Small intestine (tissue), 7 donors: ENCODE measurements around the gene ZYG11B. TPM values are rescaled to one million over a fixed set of nuclear protein-coding genes. Genes with fewer than 3 reads are reported as not detected.
"Not testable (repeated sequence)": the region's sequence is repeated elsewhere in the genome, so short reads cannot be mapped to it uniquely, and the experiment has no call there.

Experiments used
- DNase-seq, 2 donors: peaks; one replicate each; pipeline versions ENCODE4 v3.0.0 to v3.0.0-alpha.2; 2013
- FAIRE-seq: peaks from 2 replicates; lab custom pipeline; 2012; peaks lifted over from hg19 to GRCh38; lab: Jason Lieb, UNC
- H3K27ac ChIP-seq, 3 donors: one replicate each; pipeline ENCODE4 v1.5.1; 2013; ENCODE audit warnings: low read length in 2 of 3, mild to moderate bottlenecking in 2 of 3, control low read depth in 1 of 3, inconsistent platforms in 1 of 3, low read depth in 1 of 3, moderate library complexity in 1 of 3
- H3K27me3 ChIP-seq, 3 donors: one replicate each; pipeline ENCODE4 v1.6.1; 2013; ENCODE audit warnings: low read length in 3 of 3, inconsistent platforms in 1 of 3; ENCODE audit not compliant: control insufficient read depth in 3 of 3, insufficient read depth in 3 of 3
- H3K36me3 ChIP-seq, 3 donors: one replicate each; pipeline ENCODE4 v1.6.1; 2013; ENCODE audit warnings: low read length in 3 of 3, inconsistent platforms in 1 of 3, low read depth in 1 of 3, mild to moderate bottlenecking in 1 of 3, moderate library complexity in 1 of 3; ENCODE audit not compliant: control insufficient read depth in 3 of 3, insufficient read depth in 2 of 3
- H3K4me1 ChIP-seq, 3 donors: one replicate each; pipeline ENCODE4 v1.6.1; 2013; ENCODE audit warnings: low read length in 2 of 3, inconsistent platforms in 1 of 3, low read depth in 1 of 3, mild to moderate bottlenecking in 1 of 3, moderate library complexity in 1 of 3; ENCODE audit not compliant: control insufficient read depth in 3 of 3, insufficient read depth in 2 of 3
- H3K4me3 ChIP-seq, 3 donors: one replicate each; pipeline ENCODE4 v1.5.1; 2013; ENCODE audit warnings: low read length in 3 of 3, control low read depth in 1 of 3, inconsistent platforms in 1 of 3, low read depth in 1 of 3, mild to moderate bottlenecking in 1 of 3, moderate library complexity in 1 of 3
- H3K9me3 ChIP-seq, 2 donors: one replicate each; pipeline ENCODE4 v1.6.1; 2013; ENCODE audit warnings: low read depth in 1 of 2, low read length in 1 of 2; ENCODE audit not compliant: control insufficient read depth in 2 of 2, insufficient read depth in 1 of 2
- WGBS, 3 donors: extraction: QIAGEN DNeasy Blood & Tissue Kit; methylation state at CpG; one replicate each; pipeline ENCODE4 v1.1.7; 2013; 5-methylcytosine and 5-hydroxymethylcytosine counted together
- polyA plus RNA-seq, 4 donors: library from polyadenylated mRNA; stranded (reverse) in 3 of 4; unstranded in 1 of 4; fragments of 200-250 nt in 3 of 4; fragments of 120-200 nt in 1 of 4; gene quantifications; one replicate each; pipeline versions ENCODE4 v1.2.1 to v1.2.3, GENCODE V29; 2013
- donor health status: healthy with polysubstance abuse.
- donor health status: control.
- donor health status: control.
- donor health status: Bipolar disorder and iron deficiency.
- donor health status: healthy.

Gene ZYG11B
- polyA plus RNA-seq, 4 donors: 3.6 to 11.6 (median 5.6) TPM

- H3K9me3 ChIP-seq, H3K27me3 ChIP-seq, H3K4me3 ChIP-seq, DNase-seq, FAIRE-seq, H3K4me1 ChIP-seq, H3K27ac ChIP-seq: not testable (repeated sequence)
- 95 to 97% (median 97%) methylated on average over 5 of the region's 5 CpGs for WGBS, 3 donors
- peaks cover 5 to 39% (median 8%) of the 10 kb centered on the region in 3 donors for H3K36me3 ChIP-seq
These were observed 94.6 kb downstream of the ZYG11B start for GRCh38 chr1:52820830-52821229.

GRCh38 chr1:52825868-52826267 is 99.6 kb downstream of the ZYG11B start:
- peaks cover 0 to 14% (median 0%) of the 10 kb centered on the region in 3 donors for H3K36me3 ChIP-seq
- no peaks in the 10 kb centered on the region for H3K9me3 ChIP-seq
- H3K4me3 ChIP-seq: no peak overlapping the region
- WGBS, 3 donors: 6 to 15% (median 9%) methylated on average over 1 of the region's 1 CpG
- FAIRE-seq: peak; percentile 41
- H3K27me3 ChIP-seq: no peaks in the 10 kb centered on the region
- H3K27ac ChIP-seq: no peak overlapping the region
- no peaks in the 10 kb centered on the region for H3K4me1 ChIP-seq
- DNase-seq: no peak

GRCh38 chr1:52834798-52835197 is 108.5 kb downstream of the ZYG11B start:
- no peak overlapping the region for H3K27ac ChIP-seq
- WGBS, 3 donors: 77 to 89% (median 79%) methylated on average over 3 of the region's 3 CpGs
- no peaks in the 10 kb centered on the region for H3K36me3 ChIP-seq
- peaks cover 0 to 2% (median 0%) of the 10 kb centered on the region in 3 donors for H3K27me3 ChIP-seq
- no peaks in the 10 kb centered on the region for H3K9me3 ChIP-seq
- H3K4me3 ChIP-seq: no peak overlapping the region
- FAIRE-seq: no peak
- H3K4me1 ChIP-seq: no peaks in the 10 kb centered on the region
- DNase-seq: no peak

DNA sequence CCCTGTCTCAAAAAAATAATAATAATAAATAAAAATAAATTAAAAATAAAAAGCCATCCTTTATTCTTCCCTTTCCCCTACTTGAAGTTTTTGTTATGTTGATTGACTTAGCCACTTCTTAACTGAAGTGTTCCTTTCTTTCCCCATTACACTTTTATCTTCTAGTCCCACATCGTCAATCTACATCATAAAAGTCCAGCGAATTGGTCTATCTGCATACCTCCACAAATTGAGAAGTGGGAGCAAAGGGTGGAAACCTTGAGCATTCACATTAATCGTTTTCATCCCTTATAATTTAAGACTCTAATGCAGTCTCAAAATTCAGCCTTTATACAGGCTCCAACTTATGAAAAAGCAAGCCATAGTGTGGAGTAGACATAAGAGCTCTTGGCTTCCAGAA is 109.8 kb downstream of the ZYG11B start:
- H3K27me3 ChIP-seq: peaks cover 0 to 2% (median 0%) of the 10 kb centered on the region in 3 donors
- DNase-seq (no peak), FAIRE-seq (no peak)
- H3K4me1 ChIP-seq: no peaks in the 10 kb centered on the region
- WGBS, 3 donors: 55 to 60% (median 59%) methylated on average over 3 of the region's 3 CpGs
- H3K27ac ChIP-seq: no peak overlapping the region
- no peaks in the 10 kb centered on the region for H3K36me3 ChIP-seq
- H3K9me3 ChIP-seq: no peaks in the 10 kb centered on the region
- no peak overlapping the region for H3K4me3 ChIP-seq

- H3K27me3 ChIP-seq: peaks cover 7 to 22% (median 11%) of the 10 kb centered on the region in 3 donors
- H3K9me3 ChIP-seq, H3K36me3 ChIP-seq, H3K27ac ChIP-seq, DNase-seq, H3K4me3 ChIP-seq, FAIRE-seq, H3K4me1 ChIP-seq: not testable (repeated sequence)
- 93 to 95% (median 95%) methylated on average over 10 of the region's 10 CpGs for WGBS, 3 donors
These were observed 112.9 kb downstream of the ZYG11B start for GRCh38 chr1:52839175-52839574.

- Histone ChIP-seq H3K9me3 (no peaks in the 10 kb centered on the region), H3K27me3 (peaks cover 7 to 23% (median 8%) of the 10 kb centered on the region in 3 donors), H3K27ac (no peak within 1 kb of the TSS), H3K4me3 (peak within 1 kb of the TSS in 2 of 3 donors; percentile 49 to 57), H3K36me3 (no peaks in the 10 kb centered on the region), H3K4me1 (peaks cover 0 to 2% (median 0%) of the 10 kb centered on the region in 3 donors)
- WGBS, 3 donors: 1 to 9% (median 4%) methylated on average over 40 to 88 of the region's 88 CpGs
- DNase-seq: peak; percentile 51 to 85
- FAIRE-seq: no peak
These were observed 116.5 kb downstream of the ZYG11B start, which contains the start of gene ZYG11A for GRCh38 chr1:52842643-52843310. Gene ZYG11A, plus strand, starts transcription at chr1:52842760. Its CDS starts 124 bp downstream, at chr1:52842884.

- not testable (repeated sequence) for FAIRE-seq, H3K4me3 ChIP-seq, H3K27ac ChIP-seq, H3K9me3 ChIP-seq, DNase-seq, H3K4me1 ChIP-seq, H3K36me3 ChIP-seq
- peaks cover 7 to 23% (median 8%) of the 10 kb centered on the region in 3 donors for H3K27me3 ChIP-seq
- 80 to 88% (median 80%) methylated on average over 6 of the region's 6 CpGs for WGBS, 3 donors
These were observed 118.9 kb downstream of the ZYG11B start for GRCh38 chr1:52845119-52845518.

DNA sequence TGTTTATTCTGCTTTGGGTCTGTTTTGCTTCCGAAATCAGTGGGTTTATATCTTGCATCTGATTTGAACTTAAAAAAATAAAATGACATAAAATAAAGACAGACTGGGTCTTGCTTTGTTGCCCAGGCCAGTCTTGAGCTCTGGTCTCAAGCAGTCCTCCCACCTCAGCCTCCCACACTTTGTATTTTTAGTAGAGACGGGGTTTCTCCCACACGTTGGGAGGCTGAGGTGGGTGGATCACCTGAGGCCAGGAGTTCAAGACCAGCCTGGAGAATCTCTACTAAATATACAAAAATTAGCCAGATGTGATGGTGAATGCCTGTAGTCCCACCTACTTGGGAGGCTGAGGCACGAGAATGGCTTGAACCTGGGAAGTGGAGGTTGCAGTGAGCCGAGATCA is 122.2 kb downstream of the ZYG11B start:
- FAIRE-seq (no peak), DNase-seq (no peak)
- H3K4me3 ChIP-seq: no peak overlapping the region
- peaks cover 0 to under 1% (median 0%) of the 10 kb centered on the region in 3 donors for H3K4me1 ChIP-seq
- no peaks in the 10 kb centered on the region for H3K9me3 ChIP-seq
- 82 to 86% (median 83%) methylated on average over 5 of the region's 5 CpGs for WGBS, 3 donors
- no peak overlapping the region for H3K27ac ChIP-seq
- H3K36me3 ChIP-seq: no peaks in the 10 kb centered on the region
- peaks cover 0 to 8% (median 4%) of the 10 kb centered on the region in 3 donors for H3K27me3 ChIP-seq
